SU-DHL-6 (cell line): ENCODE measurements around the gene GOLGA8M.
"Not testable (repeated sequence)": the region's sequence is repeated elsewhere in the genome, so short reads cannot be mapped to it uniquely, and the experiment has no call there.

ENCODE experiments used
- H2AFZ ChIP-seq: fragments of 200-600 bp; sonication (generic); 2 replicates; pipeline ENCODE4 v1.6.1; 2014; ENCODE audit warnings: low read depth, mild to moderate bottlenecking, moderate library complexity, mixed read lengths, antibody characterized with exemption, low read length; ENCODE audit not compliant: severe bottlenecking
- H3F3A ChIP-seq: fragments of 200-600 bp; shearing (Covaris generic); 2 replicates; pipeline ENCODE4 v1.6.0; 2016; ENCODE audit warnings: antibody characterized with exemption, mild to moderate bottlenecking; ENCODE audit not compliant: insufficient read depth
- H3K27ac ChIP-seq: fragments of 200-600 bp; sonication (generic); 2 replicates; pipeline ENCODE4 v1.5.1; 2016; ENCODE audit warnings: low read depth, mild to moderate bottlenecking, low read length, moderate library complexity, mixed read lengths
- H3K27me3 ChIP-seq: fragments of 200-600 bp; sonication (generic), shearing (Covaris generic); 2 replicates; pipeline ENCODE4 v1.6.0; 2014; ENCODE audit warnings: mild to moderate bottlenecking, low read length
- H3K36me3 ChIP-seq: fragments of 200-600 bp; sonication (generic); 2 replicates; pipeline ENCODE4 v1.6.1; 2014; ENCODE audit warnings: mild to moderate bottlenecking, low read length, mixed read lengths
- H3K4me2 ChIP-seq: fragments of 300-600, 200-600 bp; shearing (Covaris generic), sonication (generic); 2 replicates; pipeline ENCODE4 v1.6.0; 2014; ENCODE audit warnings: low read length, low read depth, mild to moderate bottlenecking; ENCODE audit not compliant: poor library complexity, severe bottlenecking
- H3K4me3 ChIP-seq: fragments of 200-600 bp; sonication (generic); 2 replicates; pipeline ENCODE4 v1.5.1; 2014; ENCODE audit warnings: antibody characterized with exemption, low read length, mild to moderate bottlenecking, mixed read lengths; ENCODE audit not compliant: insufficient read depth, poor library complexity, severe bottlenecking
- H3K79me2 ChIP-seq: fragments of 200-600 bp; sonication (generic); 2 replicates; pipeline ENCODE4 v1.6.1; 2014; ENCODE audit warnings: mild to moderate bottlenecking, low read length, moderate library complexity; ENCODE audit not compliant: insufficient read depth
- H3K9ac ChIP-seq: fragments of 200-600 bp; sonication (generic); 2 replicates; pipeline ENCODE4 v1.7.0; 2014; ENCODE audit warnings: mild to moderate bottlenecking, low read length
- H3K9me2 ChIP-seq: fragments of 200-600 bp; sonication (generic); replicated peaks from 2 replicates; pipeline ENCODE4 v1.6.1; 2014; ENCODE audit warnings: low read length; ENCODE audit not compliant: insufficient read depth
- H3K9me3 ChIP-seq: fragments of 200-600 bp; sonication (generic); 2 replicates; pipeline ENCODE4 v1.6.1; 2014; ENCODE audit warnings: low read length, mixed read lengths; ENCODE audit not compliant: insufficient read depth
- H4K20me1 ChIP-seq: fragments of 200-600 bp; sonication (generic); 2 replicates; pipeline ENCODE4 v1.6.1; 2014; ENCODE audit warnings: low read depth, mild to moderate bottlenecking, antibody characterized with exemption, low read length, moderate library complexity, mixed read lengths

GOLGA8M gene

GRCh38 chr15:28660750-28661149 lies 51.5 kb downstream of the GOLGA8M start:
- H2AFZ ChIP-seq, H3K27me3 ChIP-seq, H3K79me2 ChIP-seq, H3K27ac ChIP-seq, H3K9me2 ChIP-seq, H3K4me3 ChIP-seq, H3K36me3 ChIP-seq, H3F3A ChIP-seq, H4K20me1 ChIP-seq, H3K9me3 ChIP-seq, H3K9ac ChIP-seq, H3K4me2 ChIP-seq: not testable (repeated sequence)

DNA sequence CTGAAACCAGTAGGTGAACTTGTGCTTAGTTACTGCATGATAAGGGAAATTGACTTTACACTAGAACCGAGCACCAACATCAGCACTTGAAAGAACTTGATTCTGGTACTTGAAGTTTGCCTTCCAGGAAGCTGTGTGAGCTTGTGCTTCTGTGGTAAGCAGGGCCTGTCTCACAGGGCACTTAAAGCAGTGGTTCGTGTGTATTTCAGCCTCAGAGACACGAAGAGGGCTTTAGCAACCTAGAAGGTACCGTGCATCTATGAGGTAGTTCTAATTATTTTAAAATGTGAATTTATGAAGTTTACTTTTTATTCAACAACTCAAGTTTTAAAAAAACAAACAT lies 56.2 kb downstream of the GOLGA8M start:
- not testable (repeated sequence) for H3K27ac ChIP-seq, H3K79me2 ChIP-seq, H3K4me2 ChIP-seq, H3K36me3 ChIP-seq, H3F3A ChIP-seq, H3K9me3 ChIP-seq, H4K20me1 ChIP-seq, H3K4me3 ChIP-seq, H3K27me3 ChIP-seq, H3K9me2 ChIP-seq, H3K9ac ChIP-seq, H2AFZ ChIP-seq

DNA sequence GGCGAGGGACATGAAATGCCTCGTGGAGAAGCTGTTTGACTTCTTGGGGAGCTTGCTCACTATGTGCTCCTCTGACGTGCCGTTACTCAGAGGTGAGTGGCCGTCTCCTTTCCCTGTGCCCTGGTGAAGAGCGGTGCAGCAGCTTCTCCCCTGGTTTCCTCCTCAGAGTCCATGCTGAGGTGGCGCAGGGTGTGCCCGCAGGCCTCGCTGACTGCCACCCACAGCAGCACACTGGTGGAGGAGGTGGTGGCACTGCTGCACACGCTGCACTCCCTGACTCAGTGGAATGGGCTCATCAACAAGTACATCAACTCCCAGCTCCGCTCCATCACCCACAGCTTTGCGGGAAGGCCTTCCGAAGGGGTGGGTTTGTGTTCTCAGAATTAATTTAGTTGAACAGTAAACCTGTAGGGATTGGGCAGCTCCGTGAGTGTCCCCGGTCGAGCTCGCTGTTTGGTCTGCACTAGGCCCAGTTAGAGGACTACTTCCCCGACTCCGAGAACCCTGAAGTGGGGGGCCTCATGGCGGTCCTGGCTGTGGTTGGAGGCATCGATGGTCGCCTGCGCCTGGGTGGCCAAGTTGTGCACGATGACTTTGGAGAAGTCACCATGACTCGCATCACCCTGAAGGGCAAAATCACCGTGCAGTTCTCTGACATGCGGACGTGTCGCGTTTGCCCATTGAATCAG lies 56.7 kb downstream of the GOLGA8M start:
- not testable (repeated sequence) for H4K20me1 ChIP-seq, H3K4me2 ChIP-seq, H3K9me2 ChIP-seq, H3K4me3 ChIP-seq, H2AFZ ChIP-seq, H3K79me2 ChIP-seq, H3F3A ChIP-seq, H3K27ac ChIP-seq, H3K9me3 ChIP-seq, H3K27me3 ChIP-seq, H3K36me3 ChIP-seq, H3K9ac ChIP-seq

DNA sequence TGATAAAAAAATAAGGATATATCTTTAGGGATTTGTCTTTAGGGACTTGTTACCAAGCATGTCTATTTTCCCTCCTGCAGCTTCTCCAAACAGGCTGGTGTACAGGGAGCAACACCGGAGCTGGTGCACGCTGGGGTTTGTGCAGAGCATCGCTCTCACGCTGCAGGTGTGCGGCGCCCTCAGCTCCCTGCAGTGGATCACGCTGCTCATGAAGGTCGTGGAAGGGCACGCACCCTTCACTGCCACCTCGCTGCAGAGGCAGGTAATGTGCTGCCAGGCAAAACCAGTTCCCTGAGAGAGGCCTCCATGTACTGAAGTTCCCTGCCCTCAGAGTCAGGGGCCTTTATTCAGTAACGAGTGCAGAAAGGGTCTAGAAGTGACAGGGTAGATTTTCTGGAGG lies 58.0 kb downstream of the GOLGA8M start:
- H3K9ac ChIP-seq, result not testable (repeated sequence)

DNA sequence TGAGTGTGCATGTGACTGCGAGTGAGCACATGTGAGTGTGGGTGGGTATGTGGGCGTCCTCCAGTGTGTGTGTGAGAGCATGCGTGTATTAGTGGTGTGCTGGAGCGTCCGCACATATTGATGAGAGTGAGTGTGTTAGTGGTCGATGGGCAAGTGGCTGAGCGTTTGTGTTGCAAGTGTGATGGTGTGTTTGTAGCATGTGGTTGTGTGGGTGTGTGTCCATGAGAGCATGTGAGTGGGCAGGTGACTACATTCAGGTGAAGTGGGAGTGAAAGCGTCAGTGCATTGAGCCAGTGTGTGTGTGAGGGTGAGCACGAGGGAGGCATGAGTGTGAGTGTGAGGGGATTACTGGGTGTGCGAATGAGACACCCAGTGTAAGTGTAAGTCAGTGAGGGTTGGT lies 59.7 kb downstream of the GOLGA8M start:
- not testable (repeated sequence) for H3K9me2 ChIP-seq, H3K4me2 ChIP-seq, H3K9me3 ChIP-seq, H4K20me1 ChIP-seq, H3K4me3 ChIP-seq, H3K36me3 ChIP-seq, H3K79me2 ChIP-seq, H3F3A ChIP-seq, H3K9ac ChIP-seq, H3K27me3 ChIP-seq, H3K27ac ChIP-seq, H2AFZ ChIP-seq

More for the DNA sequence above, 58.0 kb downstream of the GOLGA8M start:
- not testable (repeated sequence) for H3K36me3 ChIP-seq, H3K9me2 ChIP-seq, H3K27me3 ChIP-seq, H3F3A ChIP-seq, H3K4me3 ChIP-seq, H4K20me1 ChIP-seq, H3K79me2 ChIP-seq, H2AFZ ChIP-seq, H3K27ac ChIP-seq, H3K4me2 ChIP-seq, H3K9me3 ChIP-seq
